H9 (cell line): ENCODE results near the gene TSC1. TPM values are rescaled to one million over a fixed set of nuclear protein-coding genes. Genes with fewer than 3 reads are reported as not detected.

ENCODE experiments used
- DNase-seq: peaks from one replicate; pipeline ENCODE4 v3.0.0-alpha.2; 2017
- H2AFZ ChIP-seq: one replicate; pipeline ENCODE4 v1.6.1; 2013; ENCODE audit warnings: mild to moderate bottlenecking, low read length, control low read depth, moderate library complexity
- H2AK5ac ChIP-seq: 2 replicates; pipeline ENCODE4 v1.6.1; 2013; ENCODE audit warnings: low read length, control low read depth, mixed read lengths; ENCODE audit not compliant: insufficient read length
- H2BK120ac ChIP-seq: one replicate; pipeline ENCODE4 v1.6.1; 2013; ENCODE audit warnings: low read depth, mild to moderate bottlenecking, low read length, control low read depth, inconsistent platforms; ENCODE audit not compliant: poor library complexity, severe bottlenecking
- H2BK12ac ChIP-seq: 2 replicates; pipeline ENCODE4 v1.6.1; 2013; ENCODE audit warnings: low read length, control low read depth, mixed read lengths, low read depth; ENCODE audit not compliant: insufficient read length
- H2BK15ac ChIP-seq: 2 replicates; pipeline ENCODE4 v1.6.1; 2013; ENCODE audit warnings: low read depth, low read length, control low read depth
- H2BK20ac ChIP-seq: one replicate; pipeline ENCODE4 v1.6.1; 2013; ENCODE audit warnings: low read depth, mild to moderate bottlenecking, low read length, control low read depth, inconsistent platforms; ENCODE audit not compliant: poor library complexity, severe bottlenecking
- H2BK5ac ChIP-seq: 2 replicates; pipeline ENCODE4 v1.6.1; 2013; ENCODE audit warnings: low read length, control low read depth, mixed read lengths; ENCODE audit not compliant: insufficient read length
- H3K14ac ChIP-seq: 2 replicates; pipeline ENCODE4 v1.6.1; 2013; ENCODE audit warnings: low read length, control low read depth; ENCODE audit not compliant: insufficient read depth
- H3K18ac ChIP-seq: 2 replicates; pipeline ENCODE4 v1.6.1; 2013; ENCODE audit warnings: low read depth, mild to moderate bottlenecking, mixed read lengths, low read length, control low read depth; ENCODE audit not compliant: insufficient read length
- H3K23ac ChIP-seq: 2 replicates; pipeline ENCODE4 v1.6.1; 2013; ENCODE audit warnings: low read length, control low read depth, mixed read lengths, low read depth; ENCODE audit not compliant: insufficient read length
- H3K23me2 ChIP-seq: 2 replicates; pipeline ENCODE4 v1.6.1; 2013; ENCODE audit warnings: low read depth, mild to moderate bottlenecking, mixed read lengths, low read length, control low read depth; ENCODE audit not compliant: insufficient read length, poor library complexity, severe bottlenecking
- H3K27ac ChIP-seq: 2 replicates; pipeline ENCODE4 v1.5.1; 2013; ENCODE audit warnings: low read length, control low read depth, mixed read lengths, low read depth; ENCODE audit not compliant: insufficient read length
- H3K27me3 ChIP-seq: 2 replicates; pipeline ENCODE4 v1.6.1; 2013; ENCODE audit warnings: low read length, control low read depth, inconsistent platforms; ENCODE audit not compliant: insufficient read depth
- H3K4ac ChIP-seq: 2 replicates; pipeline ENCODE4 v1.6.1; 2013; ENCODE audit warnings: low read depth, mild to moderate bottlenecking, control low read depth, inconsistent platforms, low read length, moderate library complexity
- H3K4me1 ChIP-seq: 2 replicates; pipeline ENCODE4 v1.6.1; 2013; ENCODE audit warnings: low read length, control low read depth, inconsistent platforms; ENCODE audit not compliant: insufficient read depth
- H3K4me2 ChIP-seq: 2 replicates; pipeline ENCODE4 v1.6.1; 2013; ENCODE audit warnings: low read length, control low read depth, mixed read lengths; ENCODE audit not compliant: insufficient read length, insufficient read depth
- H3K56ac ChIP-seq: 2 replicates; pipeline ENCODE4 v1.6.1; 2013; ENCODE audit warnings: low read depth, mild to moderate bottlenecking, mixed read lengths, low read length, control low read depth; ENCODE audit not compliant: insufficient read length
- H3K79me1 ChIP-seq: 2 replicates; pipeline ENCODE4 v1.6.1; 2013; ENCODE audit warnings: low read depth, mild to moderate bottlenecking, moderate library complexity, low read length, control low read depth, inconsistent platforms; ENCODE audit not compliant: insufficient read depth, poor library complexity, severe bottlenecking
- H3K79me2 ChIP-seq: 2 replicates; pipeline ENCODE4 v1.6.1; 2013; ENCODE audit warnings: low read length, control low read depth, inconsistent platforms; ENCODE audit not compliant: insufficient read depth
- H3K9ac ChIP-seq: 2 replicates; pipeline ENCODE4 v1.6.1; 2013; ENCODE audit warnings: low read length, control low read depth, mixed read lengths; ENCODE audit not compliant: insufficient read length; ENCODE audit errors: extremely low read depth
- H3K9me3 ChIP-seq: one replicate; pipeline ENCODE4 v1.6.1; 2013; ENCODE audit warnings: low read depth, low read length, inconsistent platforms; ENCODE audit not compliant: control insufficient read depth
- H3T11ph ChIP-seq: one replicate; pipeline ENCODE4 v1.6.1; 2013; ENCODE audit warnings: mild to moderate bottlenecking, low read length, control low read depth, inconsistent platforms
- H4K20me1 ChIP-seq: one replicate; pipeline ENCODE4 v1.6.1; 2013; ENCODE audit not compliant: control insufficient read depth, insufficient read length, insufficient read depth
- H4K5ac ChIP-seq: 2 replicates; pipeline ENCODE4 v1.6.1; 2013; ENCODE audit warnings: low read depth, mild to moderate bottlenecking, mixed read lengths, low read length, control low read depth; ENCODE audit not compliant: insufficient read length
- H4K8ac ChIP-seq: replicated peaks from 2 replicates; pipeline ENCODE4 v1.6.1; 2013; ENCODE audit warnings: low read length, control low read depth, mixed read lengths, low read depth; ENCODE audit not compliant: insufficient read length
- H4K91ac ChIP-seq: 2 replicates; pipeline ENCODE4 v1.6.1; 2013; ENCODE audit warnings: low read depth, mild to moderate bottlenecking, moderate library complexity, mixed read lengths, low read length, control low read depth; ENCODE audit not compliant: insufficient read length
- H3K27ac Mint-ChIP-seq, 3 experiments: 2 replicates in 2 of 3; 3 replicates in 1 of 3; pipeline ENCODE4 v1.8.0; 2020 to 2021; ENCODE audit warnings: mixed read lengths in 3 of 3, mild to moderate bottlenecking in 1 of 3, moderate library complexity in 1 of 3
- H3K27me3 Mint-ChIP-seq: 2 replicates; pipeline ENCODE4 v1.8.0; 2021; ENCODE audit warnings: low read depth, mild to moderate bottlenecking, moderate library complexity, mixed read lengths
- H3K36me3 Mint-ChIP-seq, 3 experiments: 2 replicates in 2 of 3; 3 replicates in 1 of 3; pipeline ENCODE4 v1.8.0; 2020 to 2021; ENCODE audit warnings: low read depth in 3 of 3, mixed read lengths in 3 of 3; ENCODE audit not compliant: insufficient read depth in 1 of 3
- H3K4me1 Mint-ChIP-seq, 2 experiments: 2 replicates each; pipeline ENCODE4 v1.8.0; 2020; ENCODE audit warnings: mixed read lengths in 2 of 2
- H3K4me3 Mint-ChIP-seq, 2 experiments: 2 replicates in 1 of 2; 3 replicates in 1 of 2; pipeline ENCODE4 v1.8.0; 2020 to 2021; ENCODE audit warnings: mild to moderate bottlenecking in 2 of 2, mixed read lengths in 2 of 2, moderate library complexity in 1 of 2
- H3K9me3 Mint-ChIP-seq, 2 experiments: 2 replicates in 1 of 2; 3 replicates in 1 of 2; pipeline ENCODE4 v1.8.0; 2020; ENCODE audit warnings: mild to moderate bottlenecking in 2 of 2, mixed read lengths in 2 of 2, moderate library complexity in 1 of 2
- CTCF ChIP-seq: fragments of 200-600 bp; sonication (generic); conservative IDR thresholded peaks from 3 replicates; pipeline ENCODE4 v1.8.0; 2021; ENCODE audit warnings: antibody characterized with exemption, mild to moderate bottlenecking
- WGBS: extraction: QIAGEN DNeasy Blood & Tissue Kit; methylation state at CpG from one replicate; pipeline ENCODE4 v1.1.7; 2013; ENCODE audit warnings: missing lambda C conversion rate, low lambda C conversion rate, mixed read lengths; ENCODE audit not compliant: insufficient read length; ENCODE audit errors: extremely low coverage; 5-methylcytosine and 5-hydroxymethylcytosine counted together
- microRNA-seq: library from miRNA; unstranded; fragments of <30 nt; microRNA quantifications from one replicate; pipeline ENCODE4, GENCODE V29; 2020; ENCODE audit warnings: borderline microRNAs expressed
- total RNA-seq: library from RNA; stranded (reverse); gene quantifications from 2 replicates; pipeline ENCODE4 v1.2.1, GENCODE V29; 2021

Gene TSC1
- total RNA-seq, 1 experiment from 2014 or later: 32.7 TPM

GRCh38 chr9:132842124-132843044 is 102.0 kb downstream of the TSC1 start:
- H3K23me2 ChIP-seq: no peaks in the 10 kb centered on the region
- no peak overlapping the region for H4K91ac ChIP-seq
- no CpG with 5 or more reads among the region's 5 CpGs for WGBS
- TF ChIP-seq CTCF: no peak
- no peak overlapping the region for H4K5ac ChIP-seq
- no peak overlapping the region for H3K9ac ChIP-seq
- no peak overlapping the region for H3K27ac ChIP-seq
- H3K56ac ChIP-seq: no peak overlapping the region
- H3K27me3 ChIP-seq: no peaks in the 10 kb centered on the region
- H3K9me3 Mint-ChIP-seq: no peaks in the 10 kb centered on the region
- H2BK15ac ChIP-seq: no peak overlapping the region
- peaks cover 1% of the 10 kb centered on the region for H3K27me3 Mint-ChIP-seq
- no peak overlapping the region for H3K27ac Mint-ChIP-seq
- H3K9me3 ChIP-seq: no peaks in the 10 kb centered on the region
- H2AK5ac ChIP-seq: no peak overlapping the region
- H4K20me1 ChIP-seq: no peaks in the 10 kb centered on the region
- no peak overlapping the region for H3K4me3 Mint-ChIP-seq
- H3K4ac ChIP-seq: no peak overlapping the region
- no peak overlapping the region for H2BK12ac ChIP-seq
- no peak overlapping the region for H3K4me2 ChIP-seq
- no peak overlapping the region for H2BK120ac ChIP-seq
- no peak overlapping the region for H2BK5ac ChIP-seq
- H3K36me3 Mint-ChIP-seq: no peaks in the 10 kb centered on the region
- no peak overlapping the region for H4K8ac ChIP-seq
- no peak for DNase-seq
- no peak overlapping the region for H2AFZ ChIP-seq
- no peaks in the 10 kb centered on the region for H3K79me2 ChIP-seq
- no peak overlapping the region for H3T11ph ChIP-seq
- H3K18ac ChIP-seq: no peak overlapping the region
- H3K23ac ChIP-seq: no peak overlapping the region
- peaks cover 10 to 23% of the 10 kb centered on the region in 2 experiments for H3K4me1 Mint-ChIP-seq
- H3K14ac ChIP-seq: no peak overlapping the region
- peaks cover 2% of the 10 kb centered on the region; the same call in 1 of the 2 replicates for H3K4me1 ChIP-seq
- no peaks in the 10 kb centered on the region for H3K79me1 ChIP-seq
- no peak overlapping the region for H2BK20ac ChIP-seq

Small RNA genes lying within 50 kb of the gene (microRNA-seq; reads per million reads assigned to microRNA genes)
- gene MIR548AW: not detected

Other genes starting within 250 kb of the TSC1 start
- gene AK8, start 66.3 kb downstream of the TSC1 start, total RNA-seq: 0.44 and 0.46 TPM in 2 replicates
- 0.99 and 1.3 TPM in 2 replicates for gene SPACA9, start 65.7 kb downstream of the TSC1 start, total RNA-seq
- not detected in 2 replicates for gene GFI1B, start 34.1 kb upstream of the TSC1 start, total RNA-seq
- gene GTF3C5, start 86.4 kb upstream of the TSC1 start, total RNA-seq: 85.5 and 88.9 TPM in 2 replicates
- 3.6 and 4.0 TPM in 2 replicates for gene CEL, start 117.4 kb upstream of the TSC1 start, total RNA-seq
- 20.9 and 21.3 TPM in 2 replicates for gene RALGDS, start 176.6 kb upstream of the TSC1 start, total RNA-seq
- gene GBGT1, start 219.3 kb upstream of the TSC1 start, total RNA-seq: 9.3 TPM in 2 replicates